HG03039 (cell line): Measurements from ENCODE around the gene SNCB.

ENCODE experiments used
- ATAC-seq: cut with Tn5 transposase; IDR thresholded peaks from one replicate; pipeline ENCODE4 v1.9.1; 2021; ENCODE audit warnings: mild to moderate bottlenecking, moderate library complexity; ENCODE audit not compliant: unreplicated experiment

SNCB gene

DNA sequence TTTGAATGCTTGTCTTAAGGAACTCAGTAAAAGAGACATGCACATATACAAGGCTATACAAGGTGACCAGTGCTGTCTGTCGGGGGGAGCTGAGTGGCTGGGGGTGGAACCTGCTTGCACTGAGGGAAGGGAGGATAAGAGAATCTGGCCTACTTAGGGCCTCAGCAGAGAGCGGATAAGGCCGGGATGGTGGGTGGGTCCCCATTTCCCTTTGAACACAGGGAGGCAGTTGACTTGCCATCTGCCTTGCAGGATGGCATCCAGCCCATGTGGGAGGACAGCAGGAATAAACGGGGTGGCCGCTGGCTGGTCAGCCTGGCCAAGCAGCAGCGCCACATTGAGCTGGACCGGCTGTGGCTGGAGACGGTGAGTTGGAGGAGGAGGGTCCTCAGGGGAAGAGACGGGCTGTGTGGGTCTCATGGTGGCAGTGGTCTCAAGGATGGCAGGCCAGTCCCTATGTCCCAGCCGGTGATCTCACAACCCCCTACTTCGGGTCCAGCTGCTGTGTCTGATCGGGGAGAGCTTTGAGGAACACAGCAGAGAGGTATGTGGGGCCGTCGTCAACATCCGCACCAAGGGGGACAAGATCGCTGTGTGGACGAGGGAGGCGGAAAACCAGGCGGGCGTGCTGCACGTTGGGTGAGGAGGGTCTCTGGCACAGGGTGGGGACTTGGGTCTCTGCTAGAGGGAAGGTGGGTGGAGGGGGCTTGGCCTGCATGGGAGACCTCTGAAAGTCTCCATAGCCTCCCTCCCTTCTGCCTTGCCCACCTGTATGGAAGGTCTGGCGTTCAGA lies 14.7 kb upstream of the SNCB start:
- ATAC-seq = no peak

- ATAC-seq = no peak
Measured at GRCh38 chr5:176644294-176644693, 14.0 kb upstream of the SNCB start.

GRCh38 chr5:176643491-176644219 lies 13.3 kb upstream of the SNCB start:
- no peak for ATAC-seq

DNA sequence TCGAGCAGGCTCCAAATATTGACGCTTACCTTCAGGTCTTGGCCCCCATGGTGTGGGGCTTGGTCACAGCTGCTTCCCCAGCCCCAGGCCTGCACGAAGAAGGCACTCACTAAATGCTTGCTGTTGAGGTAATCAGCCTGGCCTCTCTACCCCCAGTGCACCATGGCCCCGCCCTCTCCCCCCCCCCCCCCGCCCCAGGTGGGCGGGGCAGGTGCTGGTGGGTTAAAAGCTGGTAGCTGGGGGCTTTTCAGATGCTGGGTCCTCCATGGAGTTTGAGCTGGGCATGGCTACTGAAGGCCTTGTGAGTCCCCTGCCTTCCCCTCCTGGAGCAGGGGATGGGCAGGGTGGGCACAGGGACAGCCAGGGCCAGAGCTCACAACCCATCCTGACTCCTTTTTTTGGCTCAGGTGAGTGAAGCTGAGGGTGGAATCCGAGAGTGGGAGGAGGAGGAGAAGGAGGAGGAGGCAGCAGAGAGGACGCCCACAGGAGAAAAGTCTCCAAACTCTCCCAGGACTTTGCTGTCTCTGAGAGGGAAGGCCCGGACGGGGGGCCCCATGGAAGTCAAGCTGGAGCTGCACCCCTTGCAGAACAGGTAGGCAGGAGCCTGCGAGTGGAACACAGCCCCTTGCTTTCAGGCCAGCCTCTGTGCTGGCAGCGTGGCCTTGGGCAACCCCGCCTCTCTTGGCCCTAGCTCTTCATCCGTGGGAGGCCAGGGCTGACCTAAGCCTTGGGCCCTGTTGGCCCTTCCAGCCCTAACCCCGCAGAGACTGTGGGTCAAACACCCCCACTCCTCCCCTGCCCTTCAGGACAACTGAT lies 12.5 kb upstream of the SNCB start:
- ATAC-seq = no peak

DNA sequence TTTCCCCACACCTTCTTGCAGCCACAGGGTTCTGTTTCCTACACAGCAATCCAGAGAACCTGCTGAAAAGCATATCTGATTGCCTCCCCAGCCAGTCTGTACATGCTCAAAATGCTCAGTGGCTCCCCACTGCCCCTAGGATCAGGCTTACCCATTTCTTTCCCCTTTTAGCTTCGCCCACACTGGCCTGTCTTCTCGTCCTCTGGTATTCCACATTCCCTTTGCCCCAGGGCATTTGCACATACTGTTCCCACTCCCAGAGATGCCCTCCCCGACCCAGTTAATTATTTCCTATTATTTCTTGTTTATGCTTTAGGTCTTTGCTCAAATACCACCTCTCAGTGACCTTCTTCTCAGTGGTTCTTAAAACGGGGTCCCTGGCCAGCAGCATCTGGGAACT lies 10.3 kb upstream of the SNCB start:
- no peak for ATAC-seq

GRCh38 chr5:176639981-176640380 lies 9.6 kb upstream of the SNCB start:
- no peak for ATAC-seq

DNA sequence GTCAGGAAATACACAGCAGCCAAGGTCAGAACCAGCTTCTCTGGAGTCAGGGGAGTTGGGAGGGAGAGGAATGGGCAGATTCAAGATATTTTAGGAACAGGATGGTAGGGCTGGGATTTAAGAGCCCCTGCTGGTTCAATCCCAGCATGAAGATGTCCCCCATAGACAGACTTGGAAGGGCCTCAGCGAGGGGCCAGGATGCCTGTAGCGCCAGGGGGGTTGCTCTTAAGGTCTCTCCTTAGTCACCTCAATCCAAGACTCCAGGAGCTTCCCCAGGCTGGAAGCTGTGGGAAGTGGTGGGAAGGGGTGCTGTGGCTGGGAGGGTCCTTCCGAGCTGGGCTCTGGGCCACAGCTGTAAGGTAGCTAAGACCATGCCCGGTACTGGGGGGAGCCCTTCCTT lies 8.9 kb upstream of the SNCB start:
- ATAC-seq = no peak

- no peak for ATAC-seq
Measured at GRCh38 chr5:176638437-176638836, 8.1 kb upstream of the SNCB start.

DNA sequence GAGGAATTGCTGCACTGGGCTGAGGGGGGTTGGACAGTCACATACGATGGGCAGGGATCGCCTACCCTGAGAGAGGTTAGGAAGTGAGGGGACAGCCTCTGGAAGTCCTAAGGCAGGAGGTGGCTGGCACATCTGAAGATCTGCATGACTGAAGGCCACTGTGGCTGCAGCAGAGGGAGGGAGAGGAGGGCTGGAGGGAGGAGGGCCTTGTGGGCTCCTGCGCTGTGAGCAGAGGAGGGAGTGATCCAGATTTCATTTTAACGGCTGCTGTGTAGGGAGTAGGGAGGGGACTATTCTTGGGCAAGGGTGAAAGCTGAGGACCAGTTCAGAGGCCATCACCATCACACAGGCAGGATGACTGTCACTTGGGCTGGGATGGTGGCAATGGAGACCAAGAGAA lies 7.2 kb upstream of the SNCB start:
- no peak for ATAC-seq

GRCh38 chr5:176636426-176636825 lies 6.1 kb upstream of the SNCB start:
- ATAC-seq = no peak

GRCh38 chr5:176633598-176633997 lies 3.3 kb upstream of the SNCB start:
- no peak for ATAC-seq

GRCh38 chr5:176632745-176633144 lies 2.4 kb upstream of the SNCB start:
- ATAC-seq = no peak

DNA sequence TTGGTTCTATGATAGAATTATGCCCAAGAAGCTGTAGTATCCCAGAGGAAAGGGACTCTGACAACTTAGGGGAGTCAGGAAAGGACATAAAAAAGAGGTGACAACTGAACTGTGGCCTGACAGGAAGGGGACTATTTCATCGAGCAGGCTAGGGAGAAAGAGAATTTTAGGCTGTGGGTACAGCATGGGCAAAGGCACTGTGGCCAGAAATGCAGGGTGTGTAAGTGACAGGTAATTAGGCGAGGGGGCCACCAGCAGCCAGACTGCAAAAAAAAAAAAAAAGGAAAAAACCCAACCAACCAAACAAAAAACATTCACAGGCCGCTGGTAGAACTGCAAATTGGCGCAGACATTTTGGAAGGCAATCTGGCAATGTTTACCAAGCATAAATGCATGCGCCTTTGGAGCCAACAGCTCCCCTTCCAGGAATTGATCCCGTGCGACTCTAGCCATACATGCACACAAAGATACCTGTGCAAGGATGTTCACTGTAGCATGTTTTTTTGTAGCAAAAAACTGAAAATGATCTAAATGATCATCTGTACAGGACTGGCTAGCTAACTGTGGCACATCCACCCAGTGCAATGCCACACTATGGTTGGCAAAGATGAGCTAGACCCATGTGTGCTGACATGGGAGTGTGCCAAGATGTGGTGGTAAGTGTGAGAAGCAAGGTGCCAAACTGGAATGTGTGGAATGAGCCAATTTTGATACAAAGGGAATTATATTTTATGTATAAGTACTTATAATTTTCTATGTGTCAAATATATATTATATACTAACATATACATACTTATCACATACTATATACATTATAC lies 1.3 kb upstream of the SNCB start:
- ATAC-seq = no peak

GRCh38 chr5:176630681-176631222 lies 418 bp upstream of the SNCB start:
- no peak for ATAC-seq

- no peak for ATAC-seq
Measured at GRCh38 chr5:176629317-176629852, 949 bp downstream of the SNCB start.

DNA sequence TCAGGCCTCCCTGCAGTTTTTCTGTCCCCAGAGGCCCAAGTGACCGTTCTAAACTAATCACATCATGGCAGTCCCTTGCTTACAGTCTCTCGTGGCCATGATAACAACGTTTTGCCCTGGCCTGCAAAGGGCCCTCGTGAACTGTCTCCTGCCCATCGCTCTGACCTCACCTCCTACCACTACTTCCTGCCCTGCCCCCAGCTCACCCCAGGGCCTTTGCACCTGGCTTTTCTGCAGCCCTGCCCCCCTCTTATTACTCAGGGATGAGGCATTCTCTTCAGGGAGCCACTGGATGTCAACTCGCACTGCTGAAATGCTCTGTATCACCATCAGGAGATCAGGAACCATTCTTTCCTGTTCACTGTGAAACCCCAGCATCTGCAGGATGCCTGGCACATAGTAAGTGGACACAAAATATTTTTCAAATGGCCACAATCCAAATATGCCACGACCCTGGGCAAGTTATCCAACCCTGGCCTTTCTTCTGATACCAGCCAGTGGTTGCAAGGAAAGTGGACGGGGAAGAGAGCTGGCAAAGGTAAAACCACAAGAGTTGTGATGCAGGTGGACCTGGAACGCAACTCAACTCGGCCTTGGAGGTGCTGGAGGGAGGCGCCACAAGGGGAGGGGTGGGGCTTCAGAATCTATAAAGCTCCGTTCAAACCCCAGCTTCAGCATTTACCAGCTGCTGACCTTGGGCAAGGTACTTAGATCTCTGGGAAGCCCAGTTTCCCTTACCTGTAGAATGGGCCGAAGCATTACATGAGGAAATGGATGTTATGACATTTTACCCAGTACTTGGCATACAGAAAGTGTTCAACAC lies 1.7 kb downstream of the SNCB start:
- no peak for ATAC-seq

- ATAC-seq = no peak
Measured at GRCh38 chr5:176627582-176627981, 2.8 kb downstream of the SNCB start.

DNA sequence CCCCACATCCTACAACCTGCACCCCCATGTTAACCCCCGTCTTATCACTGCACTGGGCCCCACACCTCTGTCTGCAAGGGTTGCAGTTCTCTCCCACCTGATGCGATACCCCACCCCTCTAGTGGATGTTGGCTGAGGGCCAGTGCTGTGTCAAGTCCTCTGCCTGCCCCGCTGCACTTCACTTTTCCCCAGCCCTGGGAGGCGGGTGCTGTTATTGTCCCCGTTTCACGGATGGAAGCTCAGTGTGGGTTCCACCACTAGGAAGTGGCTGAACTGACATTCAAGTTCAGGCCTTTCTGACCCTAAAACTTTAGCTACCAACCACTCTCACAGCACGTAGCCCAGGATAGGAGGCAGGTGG lies 3.5 kb downstream of the SNCB start:
- ATAC-seq = no peak
